Right lobe of liver (tissue), 6 donors: ENCODE results near the gene GTPBP10. TPM values are rescaled to one million over a fixed set of nuclear protein-coding genes. Genes with fewer than 3 reads are reported as not detected.

Source experiments
- ATAC-seq, 4 donors: fragments of 200-7000 bp; cut with Tn5 transposase; one replicate each; pipeline ENCODE4 v1.9.1; 2020; ENCODE audit warnings: mild to moderate bottlenecking in 4 of 4, moderate library complexity in 4 of 4
- DNase-seq, 3 donors: peaks; one replicate each; pipeline ENCODE4 v3.0.0-alpha.2; 2020
- H3K27ac ChIP-seq, 3 donors: fragments of 200-600 bp; one replicate each; pipeline ENCODE4 v1.8.0; 2022
- H3K27me3 ChIP-seq, 2 donors: fragments of 200-600 bp; one replicate each; pipeline ENCODE4 v1.8.0; 2022
- H3K36me3 ChIP-seq, 4 donors: fragments of 200-600 bp; sonication (generic) in 1 of 4; one replicate each; pipeline versions ENCODE4 v1.5.1 to v1.8.0; 2017 to 2022; ENCODE audit warnings: control low read depth in 1 of 4
- H3K4me1 ChIP-seq, 4 donors: fragments of 200-600 bp; sonication (generic) in 1 of 4; one replicate each; pipeline versions ENCODE4 v1.5.1 to v1.8.0; 2017 to 2022; ENCODE audit warnings: control low read depth in 1 of 4
- H3K4me3 ChIP-seq, 3 donors: fragments of 200-600 bp; one replicate each; pipeline ENCODE4 v1.8.0; 2022
- H3K9me3 ChIP-seq, 4 donors: fragments of 200-600 bp; sonication (generic) in 1 of 4; one replicate each; pipeline versions ENCODE4 v1.5.1 to v1.8.0; 2017 to 2022; ENCODE audit warnings: control low read depth in 1 of 4
- POLR2A ChIP-seq: fragments of 450-650 bp; IDR thresholded peaks from one replicate; pipeline ENCODE4 v1.6.1; 2017; ENCODE audit warnings: antibody characterized with exemption, mild to moderate bottlenecking
- WGBS: methylation state at CpG from one replicate; pipeline ENCODE4 v1.1.6; 2018; ENCODE audit warnings: low coverage, low lambda C conversion rate; ENCODE audit not compliant: insufficient coverage; ENCODE audit errors: missing lambda C conversion rate; 5-methylcytosine and 5-hydroxymethylcytosine counted together
- intact Hi-C, 2 donors: fragments of 100-400 bp; cut with DNase I; formaldehyde crosslinking; loops; one replicate each; pipeline versions ENCODE4 v1.11.2 to v1.14.1; 2022
- total RNA-seq, 6 experiments: library from RNA; depleted of rRNA in 2 of 6; stranded (reverse); fragments of >200 nt in 2 of 6; fragmentation: NEBNext Ultra II Directional in 3 of 6; extraction: Animal tissue kit (Norgen Biotek cat#: 25700) in 3 of 6; gene quantifications; one replicate each; pipeline versions ENCODE4 v1.1.0 to v1.2.4, GENCODE V29; 2016 to 2023
- TF ChIP-seq, protein P1 (sequence below), 4 donors: fragments of 200-600 bp in 3 of 4; fragments of 450-650 bp in 1 of 4; IDR thresholded peaks; one replicate each; pipeline versions ENCODE4 v1.5.1 to v1.8.0; 2016 to 2022; ENCODE audit warnings: antibody characterized with exemption in 4 of 4, mild to moderate bottlenecking in 2 of 4
- donor health status: DM: no; HTN: yes; CAD: no.
- donor health status: DM: no; HTN: no; CAD: no.
- donor health status: DM: no; HTN: no; CAD: no.
- donor health status: DM: no; HTN: yes; CAD: no.
- donor health status: DM: no; HTN: yes; CAD: no.

GTPBP10 gene
- total RNA-seq, 6 experiments from 2014 or later: 16.1 to 21.8 (median 18.7) TPM

DNA sequence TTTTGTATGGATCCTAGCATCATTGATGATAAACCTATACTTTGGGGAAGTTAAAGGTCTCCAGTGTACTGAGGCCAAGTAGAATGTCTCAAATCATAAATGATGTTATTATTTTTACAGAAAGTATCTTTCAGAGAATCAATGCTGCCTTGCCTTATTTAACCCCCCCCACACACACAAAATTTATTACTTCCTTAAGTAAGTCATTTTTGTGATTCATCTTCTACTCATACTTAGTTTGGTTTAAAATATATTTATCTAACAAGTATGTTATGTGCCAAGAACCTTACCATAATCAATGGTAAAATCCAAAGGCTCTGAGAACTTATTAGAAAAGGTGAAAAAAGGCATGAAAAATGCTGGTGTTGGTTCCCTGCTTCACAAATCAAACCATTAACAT is 37.9 kb downstream of the GTPBP10 start:
- H3K9me3 ChIP-seq: no peaks in the 10 kb centered on the region
- H3K4me1 ChIP-seq: no peaks in the 10 kb centered on the region
- no peak overlapping the region for H3K27ac ChIP-seq
- ATAC-seq: no peak
- no peak overlapping the region for H3K4me3 ChIP-seq
- no peak for DNase-seq
- no peak for TF ChIP-seq POLR2A
- TF ChIP-seq, protein P1, sequence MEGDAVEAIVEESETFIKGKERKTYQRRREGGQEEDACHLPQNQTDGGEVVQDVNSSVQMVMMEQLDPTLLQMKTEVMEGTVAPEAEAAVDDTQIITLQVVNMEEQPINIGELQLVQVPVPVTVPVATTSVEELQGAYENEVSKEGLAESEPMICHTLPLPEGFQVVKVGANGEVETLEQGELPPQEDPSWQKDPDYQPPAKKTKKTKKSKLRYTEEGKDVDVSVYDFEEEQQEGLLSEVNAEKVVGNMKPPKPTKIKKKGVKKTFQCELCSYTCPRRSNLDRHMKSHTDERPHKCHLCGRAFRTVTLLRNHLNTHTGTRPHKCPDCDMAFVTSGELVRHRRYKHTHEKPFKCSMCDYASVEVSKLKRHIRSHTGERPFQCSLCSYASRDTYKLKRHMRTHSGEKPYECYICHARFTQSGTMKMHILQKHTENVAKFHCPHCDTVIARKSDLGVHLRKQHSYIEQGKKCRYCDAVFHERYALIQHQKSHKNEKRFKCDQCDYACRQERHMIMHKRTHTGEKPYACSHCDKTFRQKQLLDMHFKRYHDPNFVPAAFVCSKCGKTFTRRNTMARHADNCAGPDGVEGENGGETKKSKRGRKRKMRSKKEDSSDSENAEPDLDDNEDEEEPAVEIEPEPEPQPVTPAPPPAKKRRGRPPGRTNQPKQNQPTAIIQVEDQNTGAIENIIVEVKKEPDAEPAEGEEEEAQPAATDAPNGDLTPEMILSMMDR (IDR thresholded peaks at IDR 0.05): no peak
- intact Hi-C loops: no loop called here
- no peaks in the 10 kb centered on the region for H3K27me3 ChIP-seq
- H3K36me3 ChIP-seq: peaks cover 0 to 44% (median 14%) of the 10 kb centered on the region in 4 donors

DNA sequence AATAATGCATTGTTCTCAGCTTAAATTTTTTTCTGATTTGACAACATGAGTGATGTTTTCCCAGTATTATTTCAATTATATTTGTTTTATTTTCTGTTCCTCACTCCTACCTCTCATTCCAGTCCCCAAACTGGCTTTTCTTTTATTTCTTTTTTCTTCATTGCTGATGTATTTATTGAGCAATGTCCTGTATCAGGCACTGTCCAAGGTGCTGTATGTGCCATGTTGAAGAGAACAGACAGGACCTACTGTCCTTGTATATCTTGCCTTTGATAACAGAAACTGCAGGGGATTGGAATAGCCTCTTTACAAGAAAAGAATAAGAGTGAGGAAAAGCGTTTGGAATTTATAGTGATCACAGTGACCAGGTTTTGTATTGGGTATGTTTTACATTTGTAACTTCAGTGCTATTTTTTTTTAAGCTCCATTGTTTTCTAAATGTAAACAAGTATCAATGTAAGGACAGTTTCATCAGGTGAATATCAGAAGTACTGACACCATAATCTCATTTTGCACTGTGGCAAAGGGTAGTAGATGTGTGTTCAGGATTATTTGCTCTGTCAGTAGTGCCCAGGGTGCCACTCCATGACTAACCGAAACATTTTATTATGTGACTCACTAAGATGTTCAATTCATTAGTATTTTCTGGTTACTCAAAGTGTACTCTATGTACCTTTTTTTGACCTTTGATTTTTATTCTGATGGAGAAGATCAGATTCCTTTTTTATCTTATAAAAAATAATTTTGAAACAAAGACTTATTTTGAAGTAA is 41.1 kb downstream of the GTPBP10 start:
- intact Hi-C loops: no loop called here
- Histone ChIP-seq H3K27ac (no peak overlapping the region), H3K27me3 (no peaks in the 10 kb centered on the region), H3K9me3 (no peaks in the 10 kb centered on the region), H3K4me1 (no peaks in the 10 kb centered on the region), H3K36me3 (peaks cover 0 to 36% (median 11%) of the 10 kb centered on the region in 4 donors), H3K4me3 (no peak overlapping the region)
- ATAC-seq (peak in 1 of 4 donors; percentile 18), DNase-seq (no peak)
- WGBS: 68% methylated on average over 2 of the region's 2 CpGs
- TF ChIP-seq, protein P1 (IDR thresholded peaks at IDR 0.05): no peak
- TF ChIP-seq POLR2A: no peak

DNA sequence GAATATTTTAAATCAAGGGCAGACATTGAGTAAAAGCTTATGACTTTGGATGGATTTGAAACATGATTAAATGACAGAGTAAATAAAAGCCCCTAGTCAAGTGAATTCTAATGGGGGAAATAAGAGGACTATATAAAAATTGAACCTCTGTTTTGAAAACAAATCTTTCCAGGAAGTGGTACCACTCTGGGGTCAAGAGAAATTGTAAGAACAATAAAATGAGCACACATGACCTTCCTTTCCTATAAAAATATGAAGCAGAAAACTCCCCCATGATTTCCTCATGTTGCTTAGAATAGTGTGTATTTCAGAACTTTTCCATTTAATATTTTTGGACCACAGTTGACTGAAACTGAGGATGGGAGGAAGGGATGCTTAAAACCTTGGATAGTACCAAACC is 44.4 kb downstream of the GTPBP10 start:
- H3K27me3 ChIP-seq: no peaks in the 10 kb centered on the region
- ATAC-seq (no peak), DNase-seq (no peak)
- H3K4me3 ChIP-seq: no peak overlapping the region
- TF ChIP-seq, protein P1 (IDR thresholded peaks at IDR 0.05): no peak
- no peak for TF ChIP-seq POLR2A
- no peaks in the 10 kb centered on the region for H3K4me1 ChIP-seq
- H3K9me3 ChIP-seq: peaks cover 0 to 3% (median 0%) of the 10 kb centered on the region in 4 donors
- intact Hi-C loops: no loop called here
- H3K27ac ChIP-seq: no peak overlapping the region
- H3K36me3 ChIP-seq: peaks cover 0 to 5% (median 0%) of the 10 kb centered on the region in 4 donors

DNA sequence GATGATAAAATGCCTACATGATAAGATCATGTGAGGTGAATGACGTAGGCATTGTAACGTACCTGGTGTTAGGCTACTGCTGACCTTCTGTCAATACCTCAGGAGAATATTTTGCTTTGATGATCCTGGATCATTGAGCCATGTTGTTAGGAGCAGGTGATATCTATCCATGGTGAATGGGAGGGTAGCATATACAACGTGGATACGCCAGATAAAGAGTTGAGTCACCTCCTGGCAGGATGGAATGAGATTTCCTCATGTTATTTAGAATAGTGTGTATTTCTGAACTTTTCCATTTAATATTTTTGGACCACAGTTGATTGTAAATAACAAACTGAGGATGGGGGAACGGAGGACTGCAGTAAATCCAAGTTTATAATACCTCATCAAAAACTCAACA is 45.0 kb downstream of the GTPBP10 start:
- intact Hi-C loops: no loop called here
- WGBS: 92% methylated on average over 5 of the region's 5 CpGs
- Histone ChIP-seq H3K4me1 (no peaks in the 10 kb centered on the region), H3K27ac (no peak overlapping the region), H3K27me3 (no peaks in the 10 kb centered on the region), H3K9me3 (peaks cover 0 to 3% (median 0%) of the 10 kb centered on the region in 4 donors), H3K36me3 (no peaks in the 10 kb centered on the region), H3K4me3 (no peak overlapping the region)
- DNase-seq: no peak
- TF ChIP-seq, protein P1 (IDR thresholded peaks at IDR 0.05): no peak
- TF ChIP-seq POLR2A: no peak
- ATAC-seq: no peak
